ENCODE measurements around the gene MAU2.
"Not testable (repeated sequence)": the region's sequence is repeated elsewhere in the genome, so short reads cannot be mapped to it uniquely, and the experiment has no call there.

Gene MAU2

GRCh38 chr19:19348266-19348665, 27.6 kb downstream of the MAU2 start:
- DNase-seq (ENCODE audit: extremely low spot score) = no peak
- CTCF ChIA-PET = interaction anchor here (3.0 kb wide), 1 partner anchor 142 kb away, joined by 9 read pairs; no protein-coding TSS in a partner anchor
- TF ChIP-seq, protein P1, sequence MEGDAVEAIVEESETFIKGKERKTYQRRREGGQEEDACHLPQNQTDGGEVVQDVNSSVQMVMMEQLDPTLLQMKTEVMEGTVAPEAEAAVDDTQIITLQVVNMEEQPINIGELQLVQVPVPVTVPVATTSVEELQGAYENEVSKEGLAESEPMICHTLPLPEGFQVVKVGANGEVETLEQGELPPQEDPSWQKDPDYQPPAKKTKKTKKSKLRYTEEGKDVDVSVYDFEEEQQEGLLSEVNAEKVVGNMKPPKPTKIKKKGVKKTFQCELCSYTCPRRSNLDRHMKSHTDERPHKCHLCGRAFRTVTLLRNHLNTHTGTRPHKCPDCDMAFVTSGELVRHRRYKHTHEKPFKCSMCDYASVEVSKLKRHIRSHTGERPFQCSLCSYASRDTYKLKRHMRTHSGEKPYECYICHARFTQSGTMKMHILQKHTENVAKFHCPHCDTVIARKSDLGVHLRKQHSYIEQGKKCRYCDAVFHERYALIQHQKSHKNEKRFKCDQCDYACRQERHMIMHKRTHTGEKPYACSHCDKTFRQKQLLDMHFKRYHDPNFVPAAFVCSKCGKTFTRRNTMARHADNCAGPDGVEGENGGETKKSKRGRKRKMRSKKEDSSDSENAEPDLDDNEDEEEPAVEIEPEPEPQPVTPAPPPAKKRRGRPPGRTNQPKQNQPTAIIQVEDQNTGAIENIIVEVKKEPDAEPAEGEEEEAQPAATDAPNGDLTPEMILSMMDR (IDR thresholded peaks at IDR 0.05; ENCODE audit: control extremely low read depth, extremely low read depth, low read depth, missing control alignments) = no peak
- POLR2A ChIA-PET = no interaction called here

- ChIA-PET CTCF (interaction anchor here (1.4 to 2.0 kb wide), 2 partner anchors 13 to 142 kb away, joined by 4 read pairs; no protein-coding TSS in a partner anchor), POLR2A (no interaction called here)
- no peak for DNase-seq (ENCODE audit: extremely low spot score)
- TF ChIP-seq, protein P1 (IDR thresholded peaks at IDR 0.05; ENCODE audit: control extremely low read depth, extremely low read depth, low read depth, missing control alignments) = no peak
Measured at GRCh38 chr19:19349365-19349764, 28.7 kb downstream of the MAU2 start.

- POLR2A ChIA-PET; DNase-seq (ENCODE audit: extremely low spot score): not testable (repeated sequence)
- CTCF ChIA-PET = interaction anchor here (2.0 to 2.3 kb wide), 2 partner anchors 11 to 140 kb away, joined by 4 to 8 read pairs; no protein-coding TSS in a partner anchor
Measured at GRCh38 chr19:19350756-19351155, 30.1 kb downstream of the MAU2 start.

GRCh38 chr19:19352823-19353222, 32.2 kb downstream of the MAU2 start:
- CTCF ChIA-PET = interaction anchor here (0.9 to 2.3 kb wide), 4 partner anchors 8 to 138 kb away, joined by 3 to 8 read pairs (median 4); no protein-coding TSS in a partner anchor
- POLR2A ChIA-PET = no interaction called here

GRCh38 chr19:19354007-19354406, 33.4 kb downstream of the MAU2 start:
- DNase-seq (ENCODE audit: extremely low spot score) = no peak
- CTCF ChIA-PET = interaction anchor here (1.9 kb wide), 1 partner anchor 137 kb away, joined by 6 read pairs; no protein-coding TSS in a partner anchor
- POLR2A ChIA-PET = no interaction called here
- TF ChIP-seq, protein P1 (IDR thresholded peaks at IDR 0.05; ENCODE audit: control extremely low read depth, extremely low read depth, low read depth, missing control alignments) = no peak

More at GRCh38 chr19:19352823-19353222, 32.2 kb downstream of the MAU2 start:
- TF ChIP-seq, protein P1 (IDR thresholded peaks at IDR 0.05; ENCODE audit: control extremely low read depth, extremely low read depth, low read depth, missing control alignments) = no peak
- DNase-seq (ENCODE audit: extremely low spot score) = no peak

DNA sequence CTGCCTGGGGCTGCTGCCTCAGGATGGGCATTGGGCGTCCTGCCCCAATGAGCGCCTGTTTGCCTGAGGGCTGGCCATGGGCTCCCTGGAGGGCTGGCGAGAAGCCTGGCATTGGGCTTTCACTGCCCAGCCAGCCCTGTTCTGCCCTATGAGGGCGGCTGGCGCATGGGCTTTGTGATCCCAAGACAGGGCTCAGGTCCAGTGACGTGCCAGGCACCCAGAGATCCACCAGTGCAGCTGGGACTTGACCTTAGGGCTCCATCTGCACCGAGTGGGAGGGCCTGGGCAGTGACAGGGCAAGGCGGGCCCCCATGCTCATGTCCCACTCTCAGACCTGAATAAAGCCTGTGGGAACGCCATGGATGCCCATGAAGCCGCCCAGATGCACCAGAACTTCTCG, 34.3 kb downstream of the MAU2 start:
- TF ChIP-seq, protein P1 (IDR thresholded peaks at IDR 0.05; ENCODE audit: control extremely low read depth, extremely low read depth, low read depth, missing control alignments) = no peak
- POLR2A ChIA-PET = no interaction called here
- CTCF ChIA-PET = interaction anchor here (1.2 kb wide), 1 partner anchor 134 kb away, joined by 3 read pairs; no protein-coding TSS in a partner anchor
- no peak for DNase-seq (ENCODE audit: extremely low spot score)

- ChIA-PET CTCF (interaction anchor here (1.2 kb wide), 1 partner anchor 133 kb away, joined by 3 read pairs; no protein-coding TSS in a partner anchor), POLR2A (no interaction called here)
- TF ChIP-seq, protein P1 (IDR thresholded peaks at IDR 0.05; ENCODE audit: control extremely low read depth, extremely low read depth, low read depth, missing control alignments) = no peak
- DNase-seq (ENCODE audit: extremely low spot score) = no peak
Measured at GRCh38 chr19:19355606-19356139, 35.0 kb downstream of the MAU2 start.
